ENCODE measurements around the gene SMIM8.

Gene SMIM8

GRCh38 chr6:87382861-87383260, 60.5 kb downstream of the SMIM8 start:
- in situ Hi-C loops (cut with MboI; ENCODE audit: low sequenced_read_pairs) = no loop called here

GRCh38 chr6:87384038-87384437, 61.6 kb downstream of the SMIM8 start:
- in situ Hi-C loops (cut with MboI; ENCODE audit: low sequenced_read_pairs) = no loop called here

GRCh38 chr6:87384449-87384848, 62.1 kb downstream of the SMIM8 start:
- in situ Hi-C loops (cut with MboI; ENCODE audit: low sequenced_read_pairs) = no loop called here

- in situ Hi-C loops (cut with MboI; ENCODE audit: low sequenced_read_pairs) = no loop called here
Measured at GRCh38 chr6:87391334-87391733, 68.9 kb downstream of the SMIM8 start.

All from HL-60/S4 treated with retinoic acid at 250 ng/mL for 4 days and 3 days (cell line).